Tibial artery (tissue), 4 donors: ENCODE measurements around the gene DNAH11.

Source experiments
- DNase-seq, 2 donors: peaks; one replicate each; pipeline ENCODE4 v3.0.0-alpha.2; 2019
- H3K27ac ChIP-seq, 2 donors: fragments of 200-600 bp; sonication (generic) in 1 of 2; 1 replicate in 1 of 2; 2 replicates in 1 of 2; pipeline ENCODE4 v1.5.1; 2018 to 2019; ENCODE audit warnings: mild to moderate bottlenecking in 1 of 2
- H3K27me3 ChIP-seq, 2 donors: fragments of 200-600 bp; sonication (generic) in 1 of 2; one replicate each; pipeline versions ENCODE4 v1.5.1 to v1.6.0; 2016 to 2019
- H3K36me3 ChIP-seq, 3 donors: fragments of 200-600 bp; sonication (generic) in 2 of 3; one replicate each; pipeline ENCODE4 v1.5.1; 2016 to 2019; ENCODE audit warnings: mild to moderate bottlenecking in 2 of 3
- H3K4me1 ChIP-seq, 4 donors: fragments of 200-600 bp; sonication (generic) in 2 of 4; 1 replicate in 3 of 4; 2 replicates in 1 of 4; pipeline ENCODE4 v1.5.1; 2016 to 2019
- H3K4me3 ChIP-seq, 2 donors: fragments of 200-600 bp; sonication (generic) in 1 of 2; 1 replicate in 1 of 2; 2 replicates in 1 of 2; pipeline ENCODE4 v1.5.1; 2018 to 2019; ENCODE audit warnings: mild to moderate bottlenecking in 2 of 2
- H3K9me3 ChIP-seq, 3 donors: fragments of 200-600 bp; sonication (generic) in 1 of 3; one replicate each; pipeline ENCODE4 v1.5.1; 2016 to 2019
- CTCF ChIP-seq, 2 experiments: fragments of 200-600 bp in 1 of 2; fragments of 450-650 bp in 1 of 2; IDR thresholded peaks; one replicate each; pipeline ENCODE4 v1.5.1; 2017 to 2019; ENCODE audit warnings: antibody characterized with exemption in 2 of 2, mild to moderate bottlenecking in 1 of 2, moderate library complexity in 1 of 2
- intact Hi-C: fragments of 100-400 bp; cut with DNase I; formaldehyde crosslinking; loops from one replicate; pipeline ENCODE4 v1.15.0; 2023; ENCODE audit warnings: low total_unique reads

DNAH11 gene

DNA sequence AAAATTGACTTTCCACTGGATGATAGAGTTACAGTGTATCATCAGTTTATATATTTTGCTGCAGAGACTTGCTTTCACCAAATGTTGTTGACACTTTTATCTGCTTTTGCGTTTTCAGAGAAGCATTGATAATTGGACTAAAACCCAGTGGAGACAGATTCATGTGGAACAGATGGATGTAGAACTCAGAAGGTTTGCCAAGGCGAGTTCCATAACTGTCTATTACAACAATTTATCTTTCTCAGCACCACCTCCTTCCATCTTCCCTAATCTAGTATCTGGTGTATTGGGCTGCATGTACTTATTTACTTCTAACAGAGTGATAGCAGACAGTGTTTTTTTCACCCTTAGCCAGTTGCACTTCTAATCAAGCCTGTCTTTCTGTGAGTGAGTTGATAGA is 73.3 kb downstream of the DNAH11 start:
- Histone ChIP-seq H3K4me3 (no peak overlapping the region), H3K36me3 (no peaks in the 10 kb centered on the region), H3K27ac (no peak overlapping the region), H3K4me1 (peaks cover 0 to 5% (median 0%) of the 10 kb centered on the region in 4 donors), H3K9me3 (no peaks in the 10 kb centered on the region), H3K27me3 (no peaks in the 10 kb centered on the region)
- DNase-seq: no peak
- TF ChIP-seq CTCF (IDR thresholded peaks at IDR 0.05): no peak
- intact Hi-C loops: no loop called here

DNA sequence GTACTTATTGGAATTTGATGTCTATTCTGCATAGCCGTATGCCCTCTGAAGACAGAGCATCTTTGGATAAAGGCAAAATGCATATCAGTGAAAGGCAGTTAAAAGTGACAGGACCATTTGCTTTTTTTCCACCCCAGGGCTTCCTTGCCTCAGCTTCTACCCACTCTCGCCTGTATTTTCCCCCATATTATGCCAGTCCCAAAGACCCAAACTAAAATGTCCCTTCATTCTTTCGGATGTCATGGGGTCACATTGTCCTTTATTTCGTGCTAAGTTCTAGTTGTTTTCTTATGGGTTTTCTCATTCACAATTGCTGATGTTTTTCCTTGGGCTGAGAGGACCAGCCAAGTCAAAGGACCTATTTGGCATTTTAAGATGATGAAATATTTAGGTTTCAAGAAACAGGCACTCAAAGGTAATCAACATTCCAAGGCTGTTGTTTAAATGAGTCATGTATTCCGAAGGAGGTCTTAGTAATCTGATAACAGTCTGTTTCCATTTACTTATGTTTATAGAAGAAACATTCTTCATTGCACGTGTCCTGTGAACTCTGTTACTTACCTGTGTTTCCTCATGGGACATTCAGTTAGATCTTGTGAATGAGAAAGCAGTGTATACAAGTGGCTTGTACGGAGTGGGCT is 74.1 kb downstream of the DNAH11 start:
- Histone ChIP-seq H3K4me3 (no peak overlapping the region), H3K4me1 (peaks cover 0 to 5% (median 0%) of the 10 kb centered on the region in 4 donors), H3K27me3 (no peaks in the 10 kb centered on the region), H3K27ac (no peak overlapping the region), H3K9me3 (no peaks in the 10 kb centered on the region), H3K36me3 (no peaks in the 10 kb centered on the region)
- no peak for TF ChIP-seq CTCF (IDR thresholded peaks at IDR 0.05)
- no peak for DNase-seq
- intact Hi-C loops: no loop called here

DNA sequence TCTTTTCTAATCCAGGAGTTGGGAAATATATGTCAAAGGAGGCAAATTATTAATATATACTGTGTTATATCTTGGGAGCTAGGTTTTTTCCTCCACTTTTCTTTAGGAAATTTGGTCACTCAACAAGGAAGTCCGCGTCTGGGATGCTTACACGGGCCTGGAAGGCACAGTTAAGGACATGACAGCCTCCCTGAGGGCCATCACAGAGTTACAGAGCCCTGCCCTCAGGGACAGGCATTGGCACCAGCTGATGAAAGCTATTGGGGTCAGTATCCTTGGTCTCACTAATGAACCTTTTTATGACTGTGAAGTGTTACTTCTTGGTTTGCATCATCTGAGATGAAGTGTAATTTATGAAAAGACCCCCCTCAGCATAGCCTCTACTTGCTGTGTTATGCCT is 74.7 kb downstream of the DNAH11 start:
- DNase-seq: no peak
- H3K27me3 ChIP-seq: no peaks in the 10 kb centered on the region
- H3K4me1 ChIP-seq: peaks cover 0 to 5% (median 0%) of the 10 kb centered on the region in 4 donors
- TF ChIP-seq CTCF (IDR thresholded peaks at IDR 0.05): no peak
- no peaks in the 10 kb centered on the region for H3K9me3 ChIP-seq
- H3K36me3 ChIP-seq: no peaks in the 10 kb centered on the region
- intact Hi-C loops: no loop called here
- no peak overlapping the region for H3K27ac ChIP-seq
- H3K4me3 ChIP-seq: no peak overlapping the region

- no peak overlapping the region for H3K4me3 ChIP-seq
- peak; percentile 67 to 77 for DNase-seq
- H3K27ac ChIP-seq: no peak overlapping the region
- no peak for TF ChIP-seq CTCF (IDR thresholded peaks at IDR 0.05)
- H3K27me3 ChIP-seq: no peaks in the 10 kb centered on the region
- no peaks in the 10 kb centered on the region for H3K36me3 ChIP-seq
- H3K9me3 ChIP-seq: no peaks in the 10 kb centered on the region
- intact Hi-C loops: no loop called here
- H3K4me1 ChIP-seq: peaks cover 0 to 5% (median 0%) of the 10 kb centered on the region in 4 donors
Observed at GRCh38 chr7:21617916-21618390, 75.1 kb downstream of the DNAH11 start.

DNA sequence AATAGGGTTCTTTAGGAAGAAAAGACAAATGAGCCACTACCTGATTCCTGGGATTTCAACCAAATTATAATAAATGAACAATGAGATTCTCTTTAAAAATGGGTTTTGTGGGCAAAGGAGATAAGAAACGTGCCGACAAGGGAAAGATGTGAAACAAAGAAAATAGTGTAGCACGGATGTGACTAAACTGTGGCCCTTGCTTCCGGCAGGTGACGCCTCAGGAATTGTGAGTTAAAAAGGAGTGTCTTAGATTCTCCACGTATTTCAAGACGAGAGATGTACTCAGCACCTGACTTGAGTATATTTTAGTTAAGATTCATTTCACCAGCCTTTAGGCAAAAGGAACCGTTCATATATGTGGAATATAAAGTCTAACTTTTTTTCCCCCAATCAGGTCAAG is 75.9 kb downstream of the DNAH11 start:
- no peaks in the 10 kb centered on the region for H3K36me3 ChIP-seq
- no peaks in the 10 kb centered on the region for H3K9me3 ChIP-seq
- no peak for DNase-seq
- peaks cover 0 to 5% (median 0%) of the 10 kb centered on the region in 4 donors for H3K4me1 ChIP-seq
- intact Hi-C loops: no loop called here
- H3K4me3 ChIP-seq: no peak overlapping the region
- no peak overlapping the region for H3K27ac ChIP-seq
- no peak for TF ChIP-seq CTCF (IDR thresholded peaks at IDR 0.05)
- H3K27me3 ChIP-seq: no peaks in the 10 kb centered on the region
